ENCODE data around the gene CPED1. TPM values are rescaled to one million over a fixed set of nuclear protein-coding genes. Genes with fewer than 3 reads are reported as not detected.

The CPED1 gene
- total RNA-seq, 1 experiment from 2014 or later = 0.44 TPM

DNA sequence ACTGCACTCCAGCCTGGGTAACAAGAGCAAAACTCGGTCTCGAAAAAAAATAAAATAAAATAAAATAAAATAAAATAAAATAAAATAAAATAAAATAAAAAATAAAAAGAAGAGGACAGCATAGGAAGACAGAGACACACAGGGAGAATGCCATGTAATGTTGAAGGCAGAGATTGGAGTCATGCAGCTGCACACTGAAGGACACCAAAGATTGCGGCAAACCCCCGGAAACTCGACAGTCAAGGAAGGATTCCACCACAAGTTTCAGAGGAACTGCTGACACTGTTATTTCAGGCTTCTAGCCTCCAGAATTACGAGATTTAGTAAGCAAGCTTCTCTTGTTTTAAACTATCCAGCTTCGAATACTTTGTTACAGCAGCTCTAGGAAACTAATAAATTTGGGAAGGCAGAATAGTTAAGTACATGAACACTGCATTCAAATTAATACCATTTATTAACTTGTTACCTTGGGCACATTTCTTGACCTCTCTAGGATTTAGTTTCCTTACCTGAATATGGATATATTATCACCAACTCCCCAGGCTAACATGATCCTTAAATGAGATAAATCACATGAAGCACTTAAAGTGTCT lies 9.5 kb downstream of the CPED1 start:
- ChIA-PET CTCF (interaction anchor here (1.2 kb wide), 1 partner anchor 10 kb away, joined by 3 read pairs; the partner anchor contains the start of gene CPED1), POLR2A (no interaction called here)
- H3K9me3 Mint-ChIP-seq = no peaks in the 10 kb centered on the region
- no peaks in the 10 kb centered on the region for H3K36me3 Mint-ChIP-seq
- H3K27ac Mint-ChIP-seq = no peak overlapping the region
- DNase-seq (ENCODE audit: low spot score) (no peak), ATAC-seq (no peak)
- H3K4me1 Mint-ChIP-seq = peaks cover 11% of the 10 kb centered on the region
- H3K4me3 Mint-ChIP-seq = no peak overlapping the region
- TF ChIP-seq NR2C2 (CRISPR knock-in tag; IDR thresholded peaks at IDR 0.05) (no peak), CBFB (CRISPR knock-in tag; IDR thresholded peaks at IDR 0.05; ENCODE audit: low read depth) (no peak), HMGA2 (CRISPR knock-in tag; IDR thresholded peaks at IDR 0.05) (peak; percentile 72)
- TF ChIP-seq, protein P1, sequence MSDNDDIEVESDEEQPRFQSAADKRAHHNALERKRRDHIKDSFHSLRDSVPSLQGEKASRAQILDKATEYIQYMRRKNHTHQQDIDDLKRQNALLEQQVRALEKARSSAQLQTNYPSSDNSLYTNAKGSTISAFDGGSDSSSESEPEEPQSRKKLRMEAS (CRISPR knock-in tag; IDR thresholded peaks at IDR 0.05) = no peak
- H3K27me3 Mint-ChIP-seq (ENCODE audit: low read depth) = no peaks in the 10 kb centered on the region

DNA sequence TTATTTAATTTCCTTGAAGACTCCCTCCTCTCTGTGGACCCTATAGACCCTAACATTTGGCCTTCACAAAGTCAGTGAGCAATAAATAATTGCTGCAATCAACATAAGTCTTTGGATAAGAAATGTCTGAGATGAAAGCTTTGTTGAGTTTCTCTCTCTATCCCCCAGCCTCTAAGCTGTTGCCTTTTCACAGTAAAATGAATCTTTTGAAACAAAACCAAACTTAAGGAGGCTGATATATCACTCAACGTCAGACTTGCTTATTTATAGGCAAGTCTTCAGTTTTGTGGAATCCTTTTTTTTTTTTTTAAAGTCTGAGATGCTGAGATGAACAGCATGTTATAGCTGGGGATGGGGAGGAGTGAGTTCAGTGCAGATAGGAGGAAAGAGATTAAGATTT lies 10.0 kb downstream of the CPED1 start:
- peaks cover 15% of the 10 kb centered on the region for H3K4me1 Mint-ChIP-seq
- POLR2A ChIA-PET = no interaction called here
- no peak for DNase-seq (ENCODE audit: low spot score)
- H3K27me3 Mint-ChIP-seq (ENCODE audit: low read depth) = no peaks in the 10 kb centered on the region
- H3K4me3 Mint-ChIP-seq = no peak overlapping the region
- CTCF ChIA-PET = interaction anchor here (1.2 kb wide), 1 partner anchor 10 kb away, joined by 3 read pairs; the partner anchor contains the start of gene CPED1
- ATAC-seq = no peak
- H3K27ac Mint-ChIP-seq = no peak overlapping the region
- no peaks in the 10 kb centered on the region for H3K36me3 Mint-ChIP-seq
- H3K9me3 Mint-ChIP-seq = no peaks in the 10 kb centered on the region
- TF ChIP-seq, protein P2, sequence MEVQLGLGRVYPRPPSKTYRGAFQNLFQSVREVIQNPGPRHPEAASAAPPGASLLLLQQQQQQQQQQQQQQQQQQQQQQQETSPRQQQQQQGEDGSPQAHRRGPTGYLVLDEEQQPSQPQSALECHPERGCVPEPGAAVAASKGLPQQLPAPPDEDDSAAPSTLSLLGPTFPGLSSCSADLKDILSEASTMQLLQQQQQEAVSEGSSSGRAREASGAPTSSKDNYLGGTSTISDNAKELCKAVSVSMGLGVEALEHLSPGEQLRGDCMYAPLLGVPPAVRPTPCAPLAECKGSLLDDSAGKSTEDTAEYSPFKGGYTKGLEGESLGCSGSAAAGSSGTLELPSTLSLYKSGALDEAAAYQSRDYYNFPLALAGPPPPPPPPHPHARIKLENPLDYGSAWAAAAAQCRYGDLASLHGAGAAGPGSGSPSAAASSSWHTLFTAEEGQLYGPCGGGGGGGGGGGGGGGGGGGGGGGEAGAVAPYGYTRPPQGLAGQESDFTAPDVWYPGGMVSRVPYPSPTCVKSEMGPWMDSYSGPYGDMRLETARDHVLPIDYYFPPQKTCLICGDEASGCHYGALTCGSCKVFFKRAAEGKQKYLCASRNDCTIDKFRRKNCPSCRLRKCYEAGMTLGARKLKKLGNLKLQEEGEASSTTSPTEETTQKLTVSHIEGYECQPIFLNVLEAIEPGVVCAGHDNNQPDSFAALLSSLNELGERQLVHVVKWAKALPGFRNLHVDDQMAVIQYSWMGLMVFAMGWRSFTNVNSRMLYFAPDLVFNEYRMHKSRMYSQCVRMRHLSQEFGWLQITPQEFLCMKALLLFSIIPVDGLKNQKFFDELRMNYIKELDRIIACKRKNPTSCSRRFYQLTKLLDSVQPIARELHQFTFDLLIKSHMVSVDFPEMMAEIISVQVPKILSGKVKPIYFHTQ (CRISPR knock-in tag; IDR thresholded peaks at IDR 0.05) = no peak
- TF ChIP-seq, protein P3, sequence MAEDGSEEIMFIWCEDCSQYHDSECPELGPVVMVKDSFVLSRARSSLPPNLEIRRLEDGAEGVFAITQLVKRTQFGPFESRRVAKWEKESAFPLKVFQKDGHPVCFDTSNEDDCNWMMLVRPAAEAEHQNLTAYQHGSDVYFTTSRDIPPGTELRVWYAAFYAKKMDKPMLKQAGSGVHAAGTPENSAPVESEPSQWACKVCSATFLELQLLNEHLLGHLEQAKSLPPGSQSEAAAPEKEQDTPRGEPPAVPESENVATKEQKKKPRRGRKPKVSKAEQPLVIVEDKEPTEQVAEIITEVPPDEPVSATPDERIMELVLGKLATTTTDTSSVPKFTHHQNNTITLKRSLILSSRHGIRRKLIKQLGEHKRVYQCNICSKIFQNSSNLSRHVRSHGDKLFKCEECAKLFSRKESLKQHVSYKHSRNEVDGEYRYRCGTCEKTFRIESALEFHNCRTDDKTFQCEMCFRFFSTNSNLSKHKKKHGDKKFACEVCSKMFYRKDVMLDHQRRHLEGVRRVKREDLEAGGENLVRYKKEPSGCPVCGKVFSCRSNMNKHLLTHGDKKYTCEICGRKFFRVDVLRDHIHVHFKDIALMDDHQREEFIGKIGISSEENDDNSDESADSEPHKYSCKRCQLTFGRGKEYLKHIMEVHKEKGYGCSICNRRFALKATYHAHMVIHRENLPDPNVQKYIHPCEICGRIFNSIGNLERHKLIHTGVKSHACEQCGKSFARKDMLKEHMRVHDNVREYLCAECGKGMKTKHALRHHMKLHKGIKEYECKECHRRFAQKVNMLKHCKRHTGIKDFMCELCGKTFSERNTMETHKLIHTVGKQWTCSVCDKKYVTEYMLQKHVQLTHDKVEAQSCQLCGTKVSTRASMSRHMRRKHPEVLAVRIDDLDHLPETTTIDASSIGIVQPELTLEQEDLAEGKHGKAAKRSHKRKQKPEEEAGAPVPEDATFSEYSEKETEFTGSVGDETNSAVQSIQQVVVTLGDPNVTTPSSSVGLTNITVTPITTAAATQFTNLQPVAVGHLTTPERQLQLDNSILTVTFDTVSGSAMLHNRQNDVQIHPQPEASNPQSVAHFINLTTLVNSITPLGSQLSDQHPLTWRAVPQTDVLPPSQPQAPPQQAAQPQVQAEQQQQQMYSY (CRISPR knock-in tag; IDR thresholded peaks at IDR 0.05) = no peak
- TF ChIP-seq, protein P4, sequence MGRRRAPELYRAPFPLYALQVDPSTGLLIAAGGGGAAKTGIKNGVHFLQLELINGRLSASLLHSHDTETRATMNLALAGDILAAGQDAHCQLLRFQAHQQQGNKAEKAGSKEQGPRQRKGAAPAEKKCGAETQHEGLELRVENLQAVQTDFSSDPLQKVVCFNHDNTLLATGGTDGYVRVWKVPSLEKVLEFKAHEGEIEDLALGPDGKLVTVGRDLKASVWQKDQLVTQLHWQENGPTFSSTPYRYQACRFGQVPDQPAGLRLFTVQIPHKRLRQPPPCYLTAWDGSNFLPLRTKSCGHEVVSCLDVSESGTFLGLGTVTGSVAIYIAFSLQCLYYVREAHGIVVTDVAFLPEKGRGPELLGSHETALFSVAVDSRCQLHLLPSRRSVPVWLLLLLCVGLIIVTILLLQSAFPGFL (CRISPR knock-in tag; IDR thresholded peaks at IDR 0.05; ENCODE audit: borderline replicate concordance) = no peak
- TF ChIP-seq MXD4 (CRISPR knock-in tag; IDR thresholded peaks at IDR 0.05; ENCODE audit: borderline replicate concordance) = no peak
- TF ChIP-seq, protein P5, sequence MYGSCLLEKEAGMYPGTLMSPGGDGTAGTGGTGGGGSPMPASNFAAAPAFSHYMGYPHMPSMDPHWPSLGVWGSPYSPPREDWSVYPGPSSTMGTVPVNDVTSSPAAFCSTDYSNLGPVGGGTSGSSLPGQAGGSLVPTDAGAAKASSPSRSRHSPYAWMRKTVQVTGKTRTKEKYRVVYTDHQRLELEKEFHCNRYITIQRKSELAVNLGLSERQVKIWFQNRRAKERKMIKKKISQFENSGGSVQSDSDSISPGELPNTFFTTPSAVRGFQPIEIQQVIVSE (CRISPR knock-in tag; IDR thresholded peaks at IDR 0.05; ENCODE audit: borderline replicate concordance) = no peak
- TF ChIP-seq, protein P6, sequence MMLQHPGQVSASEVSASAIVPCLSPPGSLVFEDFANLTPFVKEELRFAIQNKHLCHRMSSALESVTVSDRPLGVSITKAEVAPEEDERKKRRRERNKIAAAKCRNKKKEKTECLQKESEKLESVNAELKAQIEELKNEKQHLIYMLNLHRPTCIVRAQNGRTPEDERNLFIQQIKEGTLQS (CRISPR knock-in tag; conservative IDR thresholded peaks at IDR 0.05) = no peak
- TF ChIP-seq NFE2L1 (CRISPR knock-in tag; IDR thresholded peaks at IDR 0.05) = no peak
- TF ChIP-seq, protein P7, sequence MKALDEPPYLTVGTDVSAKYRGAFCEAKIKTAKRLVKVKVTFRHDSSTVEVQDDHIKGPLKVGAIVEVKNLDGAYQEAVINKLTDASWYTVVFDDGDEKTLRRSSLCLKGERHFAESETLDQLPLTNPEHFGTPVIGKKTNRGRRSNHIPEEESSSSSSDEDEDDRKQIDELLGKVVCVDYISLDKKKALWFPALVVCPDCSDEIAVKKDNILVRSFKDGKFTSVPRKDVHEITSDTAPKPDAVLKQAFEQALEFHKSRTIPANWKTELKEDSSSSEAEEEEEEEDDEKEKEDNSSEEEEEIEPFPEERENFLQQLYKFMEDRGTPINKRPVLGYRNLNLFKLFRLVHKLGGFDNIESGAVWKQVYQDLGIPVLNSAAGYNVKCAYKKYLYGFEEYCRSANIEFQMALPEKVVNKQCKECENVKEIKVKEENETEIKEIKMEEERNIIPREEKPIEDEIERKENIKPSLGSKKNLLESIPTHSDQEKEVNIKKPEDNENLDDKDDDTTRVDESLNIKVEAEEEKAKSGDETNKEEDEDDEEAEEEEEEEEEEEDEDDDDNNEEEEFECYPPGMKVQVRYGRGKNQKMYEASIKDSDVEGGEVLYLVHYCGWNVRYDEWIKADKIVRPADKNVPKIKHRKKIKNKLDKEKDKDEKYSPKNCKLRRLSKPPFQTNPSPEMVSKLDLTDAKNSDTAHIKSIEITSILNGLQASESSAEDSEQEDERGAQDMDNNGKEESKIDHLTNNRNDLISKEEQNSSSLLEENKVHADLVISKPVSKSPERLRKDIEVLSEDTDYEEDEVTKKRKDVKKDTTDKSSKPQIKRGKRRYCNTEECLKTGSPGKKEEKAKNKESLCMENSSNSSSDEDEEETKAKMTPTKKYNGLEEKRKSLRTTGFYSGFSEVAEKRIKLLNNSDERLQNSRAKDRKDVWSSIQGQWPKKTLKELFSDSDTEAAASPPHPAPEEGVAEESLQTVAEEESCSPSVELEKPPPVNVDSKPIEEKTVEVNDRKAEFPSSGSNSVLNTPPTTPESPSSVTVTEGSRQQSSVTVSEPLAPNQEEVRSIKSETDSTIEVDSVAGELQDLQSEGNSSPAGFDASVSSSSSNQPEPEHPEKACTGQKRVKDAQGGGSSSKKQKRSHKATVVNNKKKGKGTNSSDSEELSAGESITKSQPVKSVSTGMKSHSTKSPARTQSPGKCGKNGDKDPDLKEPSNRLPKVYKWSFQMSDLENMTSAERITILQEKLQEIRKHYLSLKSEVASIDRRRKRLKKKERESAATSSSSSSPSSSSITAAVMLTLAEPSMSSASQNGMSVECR (CRISPR knock-in tag; IDR thresholded peaks at IDR 0.05; ENCODE audit: borderline replicate concordance) = no peak
- TF ChIP-seq, protein P8, sequence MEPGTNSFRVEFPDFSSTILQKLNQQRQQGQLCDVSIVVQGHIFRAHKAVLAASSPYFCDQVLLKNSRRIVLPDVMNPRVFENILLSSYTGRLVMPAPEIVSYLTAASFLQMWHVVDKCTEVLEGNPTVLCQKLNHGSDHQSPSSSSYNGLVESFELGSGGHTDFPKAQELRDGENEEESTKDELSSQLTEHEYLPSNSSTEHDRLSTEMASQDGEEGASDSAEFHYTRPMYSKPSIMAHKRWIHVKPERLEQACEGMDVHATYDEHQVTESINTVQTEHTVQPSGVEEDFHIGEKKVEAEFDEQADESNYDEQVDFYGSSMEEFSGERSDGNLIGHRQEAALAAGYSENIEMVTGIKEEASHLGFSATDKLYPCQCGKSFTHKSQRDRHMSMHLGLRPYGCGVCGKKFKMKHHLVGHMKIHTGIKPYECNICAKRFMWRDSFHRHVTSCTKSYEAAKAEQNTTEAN (CRISPR knock-in tag; IDR thresholded peaks at IDR 0.05) = no peak
- TF ChIP-seq, protein P9, sequence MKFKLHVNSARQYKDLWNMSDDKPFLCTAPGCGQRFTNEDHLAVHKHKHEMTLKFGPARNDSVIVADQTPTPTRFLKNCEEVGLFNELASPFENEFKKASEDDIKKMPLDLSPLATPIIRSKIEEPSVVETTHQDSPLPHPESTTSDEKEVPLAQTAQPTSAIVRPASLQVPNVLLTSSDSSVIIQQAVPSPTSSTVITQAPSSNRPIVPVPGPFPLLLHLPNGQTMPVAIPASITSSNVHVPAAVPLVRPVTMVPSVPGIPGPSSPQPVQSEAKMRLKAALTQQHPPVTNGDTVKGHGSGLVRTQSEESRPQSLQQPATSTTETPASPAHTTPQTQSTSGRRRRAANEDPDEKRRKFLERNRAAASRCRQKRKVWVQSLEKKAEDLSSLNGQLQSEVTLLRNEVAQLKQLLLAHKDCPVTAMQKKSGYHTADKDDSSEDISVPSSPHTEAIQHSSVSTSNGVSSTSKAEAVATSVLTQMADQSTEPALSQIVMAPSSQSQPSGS (CRISPR knock-in tag; IDR thresholded peaks at IDR 0.05; ENCODE audit: borderline replicate concordance, low read depth) = no peak
- TF ChIP-seq, protein P10, sequence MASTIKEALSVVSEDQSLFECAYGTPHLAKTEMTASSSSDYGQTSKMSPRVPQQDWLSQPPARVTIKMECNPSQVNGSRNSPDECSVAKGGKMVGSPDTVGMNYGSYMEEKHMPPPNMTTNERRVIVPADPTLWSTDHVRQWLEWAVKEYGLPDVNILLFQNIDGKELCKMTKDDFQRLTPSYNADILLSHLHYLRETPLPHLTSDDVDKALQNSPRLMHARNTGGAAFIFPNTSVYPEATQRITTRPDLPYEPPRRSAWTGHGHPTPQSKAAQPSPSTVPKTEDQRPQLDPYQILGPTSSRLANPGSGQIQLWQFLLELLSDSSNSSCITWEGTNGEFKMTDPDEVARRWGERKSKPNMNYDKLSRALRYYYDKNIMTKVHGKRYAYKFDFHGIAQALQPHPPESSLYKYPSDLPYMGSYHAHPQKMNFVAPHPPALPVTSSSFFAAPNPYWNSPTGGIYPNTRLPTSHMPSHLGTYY (CRISPR knock-in tag; IDR thresholded peaks at IDR 0.05) = no peak

All from WTC11 (cell line).